WTC11 (cell line): ENCODE data around the gene ABCB1.

Source experiments
- ATF3 ChIP-seq: sonication (generic); formaldehyde crosslinking; conservative IDR thresholded peaks from 2 replicates; pipeline ENCODE4 v1.8.1; 2022; ENCODE audit warnings: mild to moderate bottlenecking, missing genetic modification reagents
- CTCF ChIP-seq: fragments of 200-600 bp; IDR thresholded peaks from 2 replicates; pipeline ENCODE4 v1.8.0; 2022; ENCODE audit warnings: antibody characterized with exemption
- NFYB ChIP-seq: sonication (generic); formaldehyde crosslinking; conservative IDR thresholded peaks from 2 replicates; pipeline ENCODE4 v1.8.0; 2022; ENCODE audit warnings: low read depth, missing genetic modification reagents
- NR2C2 ChIP-seq: sonication (generic); formaldehyde crosslinking; IDR thresholded peaks from 2 replicates; pipeline ENCODE4 v1.8.0; 2022; ENCODE audit warnings: mild to moderate bottlenecking, missing genetic modification reagents
- RORB ChIP-seq: fragments of 250-450 bp; sonication (Bioruptor Pico); IDR thresholded peaks from 2 replicates; pipeline ENCODE4 v1.9.0; 2021; ENCODE audit warnings: mild to moderate bottlenecking
- TEAD4 ChIP-seq: sonication (generic); formaldehyde crosslinking; IDR thresholded peaks from 2 replicates; pipeline ENCODE4 v1.8.0; 2022; ENCODE audit warnings: mild to moderate bottlenecking, missing genetic modification reagents
- USF1 ChIP-seq: sonication (generic); formaldehyde crosslinking; IDR thresholded peaks from 2 replicates; pipeline ENCODE4 v1.8.0; 2022; ENCODE audit warnings: mild to moderate bottlenecking, missing genetic modification reagents
- ZBTB43 ChIP-seq: sonication (generic); formaldehyde crosslinking; IDR thresholded peaks from 2 replicates; pipeline ENCODE4 v1.8.1; 2023; ENCODE audit warnings: mild to moderate bottlenecking, missing genetic modification reagents
- ZNF121 ChIP-seq: sonication (generic); formaldehyde crosslinking; IDR thresholded peaks from 2 replicates; pipeline ENCODE4 v1.8.0; 2023; ENCODE audit warnings: missing genetic modification reagents
- ZNF423 ChIP-seq: fragments of 250-450 bp; sonication (Bioruptor Pico); IDR thresholded peaks from 2 replicates; pipeline ENCODE4 v2.1.2; 2022; ENCODE audit warnings: mild to moderate bottlenecking, moderate library complexity

GRCh38 chr7:87473192-87473591 is 127.5 kb downstream of the ABCB1 start:
- TF ChIP-seq NR2C2 (no peak), NFYB (CRISPR knock-in tag) (no peak), ZBTB43 (CRISPR knock-in tag) (no peak), USF1 (CRISPR knock-in tag) (no peak), ZNF121 (CRISPR knock-in tag) (no peak), CTCF (no peak), TEAD4 (CRISPR knock-in tag) (no peak), ZNF423 (no peak), ATF3 (no peak), RORB (CRISPR knock-in tag) (no peak)
